Astrocyte (in vitro differentiated cells and primary cell): ENCODE data around the gene POM121L2. TPM values are rescaled to one million over a fixed set of nuclear protein-coding genes. Genes with fewer than 3 reads are reported as not detected.

Source experiments
- DNase-seq: peaks from one replicate; pipeline ENCODE4 v3.0.0-alpha.2; 2010; ENCODE audit warnings: low read depth
- FAIRE-seq: peaks from 2 replicates; lab custom pipeline; 2011; peaks lifted over from hg19 to GRCh38; lab: Jason Lieb, UNC
- H2AFZ ChIP-seq: 2 replicates; pipeline ENCODE4 v1.6.0; 2012; ENCODE audit warnings: low read depth, low read length, inconsistent platforms
- H3K27ac ChIP-seq: 2 replicates; pipeline ENCODE4 v1.5.1; 2011; ENCODE audit warnings: low read depth, low read length, inconsistent platforms
- H3K27me3 ChIP-seq: 2 replicates; pipeline ENCODE4 v1.6.0; 2011; ENCODE audit warnings: low read length, inconsistent platforms; ENCODE audit not compliant: insufficient read depth
- H3K36me3 ChIP-seq: 2 replicates; pipeline ENCODE4 v1.5.1; 2011; ENCODE audit warnings: low read length, inconsistent platforms; ENCODE audit not compliant: insufficient read depth
- H3K4me1 ChIP-seq: 2 replicates; pipeline ENCODE4 v1.5.1; 2011; ENCODE audit warnings: low read length, inconsistent platforms; ENCODE audit not compliant: insufficient read depth
- H3K4me2 ChIP-seq: 2 replicates; pipeline ENCODE4 v1.6.0; 2012; ENCODE audit warnings: low read length, inconsistent platforms
- H3K4me3 ChIP-seq: 2 replicates; pipeline ENCODE4 v1.5.1; 2011; ENCODE audit warnings: low read depth, mild to moderate bottlenecking, low read length, inconsistent platforms; ENCODE audit not compliant: insufficient read depth
- H3K79me2 ChIP-seq: 2 replicates; pipeline ENCODE4 v1.6.0; 2012; ENCODE audit warnings: mild to moderate bottlenecking, low read length, inconsistent platforms; ENCODE audit not compliant: insufficient read depth
- H3K9ac ChIP-seq: 2 replicates; pipeline ENCODE4 v1.6.0; 2012; ENCODE audit warnings: mild to moderate bottlenecking, low read length, inconsistent platforms
- H3K9me3 ChIP-seq: 2 replicates; pipeline ENCODE4 v1.5.1; 2012; ENCODE audit warnings: low read depth, mild to moderate bottlenecking, low read length, inconsistent platforms; ENCODE audit not compliant: insufficient read depth
- H4K20me1 ChIP-seq: 2 replicates; pipeline ENCODE4 v1.6.0; 2012; ENCODE audit warnings: low read length, inconsistent platforms; ENCODE audit not compliant: insufficient read depth
- H3K27ac Mint-ChIP-seq: one replicate; pipeline ENCODE4 v1.8.0; 2021; ENCODE audit warnings: mild to moderate bottlenecking, mixed read lengths; ENCODE audit not compliant: unreplicated experiment
- H3K27me3 Mint-ChIP-seq: one replicate; pipeline ENCODE4 v1.8.0; 2021; ENCODE audit warnings: low read depth, mixed read lengths; ENCODE audit not compliant: unreplicated experiment
- H3K36me3 Mint-ChIP-seq: one replicate; pipeline ENCODE4 v1.8.0; 2021; ENCODE audit warnings: low read depth, mixed read lengths; ENCODE audit not compliant: unreplicated experiment
- H3K4me1 Mint-ChIP-seq: one replicate; pipeline ENCODE4 v1.8.0; 2021; ENCODE audit warnings: low read depth, mixed read lengths; ENCODE audit not compliant: unreplicated experiment
- H3K4me3 Mint-ChIP-seq: one replicate; pipeline ENCODE4 v1.8.0; 2021; ENCODE audit warnings: mild to moderate bottlenecking, moderate library complexity, mixed read lengths; ENCODE audit not compliant: unreplicated experiment
- H3K9me3 Mint-ChIP-seq: one replicate; pipeline ENCODE4 v1.8.0; 2021; ENCODE audit warnings: mild to moderate bottlenecking, mixed read lengths; ENCODE audit not compliant: unreplicated experiment
- EZH2 ChIP-seq: IDR thresholded peaks from 2 replicates; pipeline ENCODE4 v1.6.1; 2012; ENCODE audit warnings: mild to moderate bottlenecking, low read length, inconsistent platforms; ENCODE audit not compliant: insufficient read depth
- total RNA-seq: library from RNA; stranded (reverse); gene quantifications from 2 replicates; pipeline ENCODE4 v1.2.1, GENCODE V29; 2021
- TF ChIP-seq, protein P1 (sequence below): IDR thresholded peaks from 2 replicates; pipeline ENCODE4 v1.5.1; 2011; ENCODE audit warnings: low read depth, mild to moderate bottlenecking, inconsistent platforms, low read length, moderate library complexity; ENCODE audit not compliant: insufficient read depth

Gene POM121L2
- total RNA-seq, 1 donor from 2014 or later, result not detected

DNA sequence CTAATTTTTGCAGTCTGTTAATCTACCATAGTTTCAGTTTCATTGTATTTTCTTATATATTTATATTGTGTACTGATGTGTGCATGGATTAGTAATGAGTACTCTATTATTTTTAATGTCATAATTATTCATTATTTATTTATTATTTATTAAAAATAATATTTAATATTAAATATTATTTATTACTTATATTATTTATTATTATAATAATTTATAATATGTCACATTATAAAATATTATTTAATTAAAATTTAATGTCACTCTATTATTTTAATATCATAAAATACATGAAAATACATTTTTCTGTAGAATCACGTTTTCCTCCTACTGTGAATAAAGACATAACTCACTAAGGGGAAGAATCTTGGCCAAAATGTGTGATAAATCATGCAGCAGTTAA, 30.5 kb downstream of the POM121L2 start:
- peaks cover 6% of the 10 kb centered on the region for H3K4me1 ChIP-seq
- FAIRE-seq (no peak), DNase-seq (no peak)
- peaks cover 42% of the 10 kb centered on the region for H3K27me3 ChIP-seq
- Mint-ChIP-seq H3K36me3 (peaks cover 1% of the 10 kb centered on the region), H3K4me3 (peak overlapping the region; percentile 90), H3K27me3 (peaks cover 44% of the 10 kb centered on the region), H3K4me1 (no peaks in the 10 kb centered on the region), H3K9me3 (peaks cover 6% of the 10 kb centered on the region), H3K27ac (no peak overlapping the region)
- H3K9me3 ChIP-seq, result peaks cover 7% of the 10 kb centered on the region
- no peak overlapping the region for H3K27ac ChIP-seq
- H3K4me3 ChIP-seq, result no peak overlapping the region
- no peak overlapping the region for H3K4me2 ChIP-seq
- TF ChIP-seq, protein P1, sequence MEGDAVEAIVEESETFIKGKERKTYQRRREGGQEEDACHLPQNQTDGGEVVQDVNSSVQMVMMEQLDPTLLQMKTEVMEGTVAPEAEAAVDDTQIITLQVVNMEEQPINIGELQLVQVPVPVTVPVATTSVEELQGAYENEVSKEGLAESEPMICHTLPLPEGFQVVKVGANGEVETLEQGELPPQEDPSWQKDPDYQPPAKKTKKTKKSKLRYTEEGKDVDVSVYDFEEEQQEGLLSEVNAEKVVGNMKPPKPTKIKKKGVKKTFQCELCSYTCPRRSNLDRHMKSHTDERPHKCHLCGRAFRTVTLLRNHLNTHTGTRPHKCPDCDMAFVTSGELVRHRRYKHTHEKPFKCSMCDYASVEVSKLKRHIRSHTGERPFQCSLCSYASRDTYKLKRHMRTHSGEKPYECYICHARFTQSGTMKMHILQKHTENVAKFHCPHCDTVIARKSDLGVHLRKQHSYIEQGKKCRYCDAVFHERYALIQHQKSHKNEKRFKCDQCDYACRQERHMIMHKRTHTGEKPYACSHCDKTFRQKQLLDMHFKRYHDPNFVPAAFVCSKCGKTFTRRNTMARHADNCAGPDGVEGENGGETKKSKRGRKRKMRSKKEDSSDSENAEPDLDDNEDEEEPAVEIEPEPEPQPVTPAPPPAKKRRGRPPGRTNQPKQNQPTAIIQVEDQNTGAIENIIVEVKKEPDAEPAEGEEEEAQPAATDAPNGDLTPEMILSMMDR, result no peak
- no peak for TF ChIP-seq EZH2
- no peak overlapping the region for H2AFZ ChIP-seq
- no peaks in the 10 kb centered on the region for H4K20me1 ChIP-seq
- H3K9ac ChIP-seq, result no peak overlapping the region
- H3K79me2 ChIP-seq, result no peaks in the 10 kb centered on the region
- H3K36me3 ChIP-seq, result no peaks in the 10 kb centered on the region

DNA sequence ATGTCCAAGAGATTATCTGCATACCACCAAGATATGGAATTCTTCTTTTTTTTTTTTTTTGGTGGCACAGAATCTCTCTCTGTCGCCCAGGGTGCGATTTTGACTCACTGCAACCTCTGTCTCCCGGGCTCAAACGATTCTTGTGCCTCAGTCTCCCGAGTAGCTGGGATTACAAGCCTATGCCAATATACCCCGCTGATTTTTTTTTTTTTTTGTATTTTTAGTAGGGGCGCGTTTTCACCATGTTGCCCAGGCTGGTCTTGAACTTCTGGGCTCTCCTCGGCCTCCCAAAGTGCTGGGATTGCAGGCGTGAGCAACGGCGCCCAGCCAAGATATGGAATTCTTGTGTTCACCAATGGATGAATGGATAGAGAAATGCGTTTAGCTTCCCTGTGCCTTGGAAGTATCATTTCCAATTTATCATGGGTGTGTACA, 31.0 kb downstream of the POM121L2 start:
- DNase-seq (no peak), FAIRE-seq (no peak)
- Histone ChIP-seq H3K4me1 (peaks cover 6% of the 10 kb centered on the region), H3K4me2 (peak overlapping the region; percentile 87), H3K27me3 (peaks cover 38% of the 10 kb centered on the region), H3K36me3 (no peaks in the 10 kb centered on the region), H3K4me3 (no peak overlapping the region), H3K9ac (no peak overlapping the region), H3K9me3 (peaks cover 7% of the 10 kb centered on the region), H2AFZ (no peak overlapping the region), H3K27ac (no peak overlapping the region), H4K20me1 (no peaks in the 10 kb centered on the region), H3K79me2 (no peaks in the 10 kb centered on the region)
- Mint-ChIP-seq H3K4me1 (no peaks in the 10 kb centered on the region), H3K4me3 (peak overlapping the region; percentile 90), H3K27me3 (peaks cover 44% of the 10 kb centered on the region), H3K9me3 (peaks cover 6% of the 10 kb centered on the region), H3K36me3 (no peaks in the 10 kb centered on the region), H3K27ac (peak overlapping the region; percentile 80)
- TF ChIP-seq EZH2, result no peak
- TF ChIP-seq, protein P1, result no peak

DNA sequence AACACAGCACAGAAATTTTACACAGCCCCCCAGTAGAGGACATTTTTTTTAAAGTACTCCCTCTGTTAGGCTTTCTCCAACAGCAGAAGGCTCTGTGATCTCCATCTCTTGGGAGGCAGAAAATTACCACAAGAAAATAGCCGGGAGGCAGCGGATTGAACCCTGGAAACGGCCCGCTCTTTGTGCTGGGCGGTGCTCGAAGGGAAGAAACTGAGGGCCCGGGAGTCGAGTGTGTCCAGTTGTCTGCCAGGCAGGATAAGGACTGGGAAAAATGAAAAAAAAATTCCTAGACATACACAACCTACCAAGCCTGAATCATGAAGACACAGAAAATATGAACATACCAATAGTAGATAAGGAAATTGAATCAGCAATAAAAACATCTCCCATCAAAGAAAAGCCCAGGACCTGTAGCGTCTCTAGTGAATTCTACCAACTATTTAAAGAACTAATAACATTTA, 31.5 kb downstream of the POM121L2 start:
- peaks cover 35% of the 10 kb centered on the region for H3K27me3 ChIP-seq
- Mint-ChIP-seq H3K27me3 (peaks cover 40% of the 10 kb centered on the region), H3K4me3 (peak overlapping the region; percentile 90), H3K4me1 (no peaks in the 10 kb centered on the region), H3K9me3 (peaks cover 6% of the 10 kb centered on the region), H3K27ac (peak overlapping the region; percentile 80), H3K36me3 (no peaks in the 10 kb centered on the region)
- H3K4me3 ChIP-seq, result peak overlapping the region; percentile 55
- H3K36me3 ChIP-seq, result no peaks in the 10 kb centered on the region
- FAIRE-seq (no peak), DNase-seq (no peak)
- peaks cover 6% of the 10 kb centered on the region for H3K4me1 ChIP-seq
- H3K9me3 ChIP-seq, result peaks cover 7% of the 10 kb centered on the region
- H3K4me2 ChIP-seq, result peak overlapping the region; percentile 87
- no peaks in the 10 kb centered on the region for H4K20me1 ChIP-seq
- H3K79me2 ChIP-seq, result no peaks in the 10 kb centered on the region
- TF ChIP-seq, protein P1, result no peak
- TF ChIP-seq EZH2, result no peak
- no peak overlapping the region for H3K27ac ChIP-seq
- H3K9ac ChIP-seq, result peak overlapping the region; percentile 51
- no peak overlapping the region for H2AFZ ChIP-seq
